Loucy (cell line): ENCODE data around the gene TRAPPC12.
A peak's percentile ranks its signal among the peaks of the same experiment; 100 is the strongest.

Experiments used
- H2AFZ ChIP-seq: fragments of 200-600 bp; sonication (generic); 2 replicates; pipeline ENCODE4 v1.6.0; 2016; ENCODE audit warnings: antibody characterized with exemption, mild to moderate bottlenecking, low read length, moderate library complexity
- H3F3A ChIP-seq: fragments of 200-600 bp; 2 replicates; pipeline ENCODE4 v1.6.0; 2016; ENCODE audit warnings: antibody characterized with exemption, low read depth, mild to moderate bottlenecking
- H3K27me3 ChIP-seq: fragments of 200-600 bp; sonication (generic); 2 replicates; pipeline ENCODE4 v1.6.1; 2014; ENCODE audit warnings: low read length, mild to moderate bottlenecking; ENCODE audit not compliant: insufficient read depth, poor library complexity, severe bottlenecking
- H3K36me3 ChIP-seq: fragments of 200-600 bp; sonication (generic); 2 replicates; pipeline ENCODE4 v1.6.1; 2016; ENCODE audit warnings: low read length; ENCODE audit not compliant: insufficient read depth
- H3K4me1 ChIP-seq: fragments of 200-600 bp; sonication (generic); 2 replicates; pipeline ENCODE4 v1.5.1; 2014; ENCODE audit warnings: low read length, mild to moderate bottlenecking; ENCODE audit not compliant: insufficient read depth, poor library complexity, severe bottlenecking
- H3K4me2 ChIP-seq: fragments of 200-600 bp; sonication (generic); 2 replicates; pipeline ENCODE4 v1.6.0; 2014; ENCODE audit warnings: antibody characterized with exemption, low read length, low read depth, mild to moderate bottlenecking; ENCODE audit not compliant: poor library complexity, severe bottlenecking
- H3K4me3 ChIP-seq: fragments of 200-600 bp; sonication (generic); 2 replicates; pipeline ENCODE4 v1.5.1; 2014; ENCODE audit warnings: low read length, mild to moderate bottlenecking, mixed read lengths; ENCODE audit not compliant: poor library complexity, severe bottlenecking
- H3K79me2 ChIP-seq: fragments of 200-600 bp; sonication (generic); 2 replicates; pipeline ENCODE4 v1.6.1; 2014; ENCODE audit warnings: low read length; ENCODE audit not compliant: insufficient read depth
- H3K9ac ChIP-seq: fragments of 200-600 bp; sonication (generic); 2 replicates; pipeline ENCODE4 v1.6.0; 2014; ENCODE audit warnings: mild to moderate bottlenecking, low read depth, low read length, moderate library complexity; ENCODE audit not compliant: poor library complexity, severe bottlenecking
- H3K9me2 ChIP-seq: fragments of 200-600 bp; sonication (generic); replicated peaks from 2 replicates; pipeline ENCODE4 v1.6.1; 2016; ENCODE audit warnings: low read depth, low read length, mixed read lengths
- H3K9me3 ChIP-seq: fragments of 200-600 bp; sonication (generic); 2 replicates; pipeline ENCODE4 v1.6.1; 2014; ENCODE audit warnings: mild to moderate bottlenecking, antibody characterized with exemption, low read length, low read depth; ENCODE audit not compliant: insufficient read depth
- H4K20me1 ChIP-seq: fragments of 200-600 bp; sonication (generic); 2 replicates; pipeline ENCODE4 v1.6.0; 2014; ENCODE audit warnings: antibody characterized with exemption, low read length, mild to moderate bottlenecking; ENCODE audit not compliant: insufficient read depth, poor library complexity, severe bottlenecking
- CTCF ChIP-seq: fragments of 200-600 bp; sonication (generic); conservative IDR thresholded peaks from 2 replicates; pipeline ENCODE4 v1.5.1; 2014; ENCODE audit warnings: mild to moderate bottlenecking, antibody characterized with exemption, low read length
- EZH2phosphoT487 ChIP-seq: fragments of 200-600 bp; IDR thresholded peaks from 2 replicates; pipeline ENCODE4 v1.6.1; 2018; ENCODE audit warnings: antibody characterized with exemption, mild to moderate bottlenecking, moderate library complexity, borderline replicate concordance

The TRAPPC12 gene

GRCh38 chr2:3516831-3517230 lies 137.3 kb downstream of the TRAPPC12 start:
- H3K27me3 ChIP-seq: no peaks in the 10 kb centered on the region
- no peaks in the 10 kb centered on the region for H3K9me2 ChIP-seq
- H3K4me2 ChIP-seq: peak overlapping the region; percentile 87
- H3K4me3 ChIP-seq: no peak overlapping the region
- H3K79me2 ChIP-seq: peaks cover 42% of the 10 kb centered on the region
- peaks cover 1% of the 10 kb centered on the region; the same call in 1 of the 2 replicates for H3K9me3 ChIP-seq
- H2AFZ ChIP-seq: no peak overlapping the region
- H4K20me1 ChIP-seq: peaks cover 9% of the 10 kb centered on the region
- TF ChIP-seq CTCF: no peak
- no peak overlapping the region for H3K9ac ChIP-seq
- peaks cover 33% of the 10 kb centered on the region for H3K4me1 ChIP-seq
- H3K36me3 ChIP-seq: peaks cover 13% of the 10 kb centered on the region; the same call in 1 of the 2 replicates
- no peaks in the 10 kb centered on the region for H3F3A ChIP-seq

- H3F3A ChIP-seq: no peaks in the 10 kb centered on the region
- no peaks in the 10 kb centered on the region for H3K9me2 ChIP-seq
- H3K79me2 ChIP-seq: peaks cover 42% of the 10 kb centered on the region
- peaks cover 9% of the 10 kb centered on the region for H4K20me1 ChIP-seq
- peak overlapping the region; percentile 77 for H3K4me3 ChIP-seq
- H3K27me3 ChIP-seq: no peaks in the 10 kb centered on the region
- H3K4me2 ChIP-seq: peak overlapping the region; percentile 87
- no peak for TF ChIP-seq CTCF
- TF ChIP-seq EZH2phosphoT487: no peak
- H3K36me3 ChIP-seq: peaks cover 1% of the 10 kb centered on the region; the same call in 1 of the 2 replicates
- peak overlapping the region; percentile 95 for H3K9ac ChIP-seq
- peaks cover 32% of the 10 kb centered on the region for H3K4me1 ChIP-seq
- no peaks in the 10 kb centered on the region for H3K9me3 ChIP-seq
- H2AFZ ChIP-seq: peak overlapping the region; percentile 67; the same call in 1 of the 2 replicates
Observed at GRCh38 chr2:3517948-3518495, 138.5 kb downstream of the TRAPPC12 start.

- H3K9me2 ChIP-seq: no peaks in the 10 kb centered on the region
- H3K9ac ChIP-seq: peak overlapping the region; percentile 95
- no peak for TF ChIP-seq CTCF
- TF ChIP-seq EZH2phosphoT487: no peak
- H3K9me3 ChIP-seq: no peaks in the 10 kb centered on the region
- H3K36me3 ChIP-seq: no peaks in the 10 kb centered on the region
- peak overlapping the region; percentile 96 for H3K4me3 ChIP-seq
- no peaks in the 10 kb centered on the region for H3K27me3 ChIP-seq
- H4K20me1 ChIP-seq: peaks cover 9% of the 10 kb centered on the region
- H3K4me1 ChIP-seq: peaks cover 26% of the 10 kb centered on the region
- peaks cover 42% of the 10 kb centered on the region for H3K79me2 ChIP-seq
- H3F3A ChIP-seq: no peaks in the 10 kb centered on the region
- peak overlapping the region; percentile 91 for H2AFZ ChIP-seq
- H3K4me2 ChIP-seq: peak overlapping the region; percentile 96
Observed at GRCh38 chr2:3518496-3519254, 139.2 kb downstream of the TRAPPC12 start.
